GM19328 (cell line): Measurements from ENCODE around the gene KCTD16.

Source experiments
- ATAC-seq: cut with Tn5 transposase; IDR thresholded peaks from one replicate; pipeline ENCODE4 v1.9.1; 2021; ENCODE audit warnings: mild to moderate bottlenecking, moderate library complexity; ENCODE audit not compliant: unreplicated experiment

KCTD16 gene

DNA sequence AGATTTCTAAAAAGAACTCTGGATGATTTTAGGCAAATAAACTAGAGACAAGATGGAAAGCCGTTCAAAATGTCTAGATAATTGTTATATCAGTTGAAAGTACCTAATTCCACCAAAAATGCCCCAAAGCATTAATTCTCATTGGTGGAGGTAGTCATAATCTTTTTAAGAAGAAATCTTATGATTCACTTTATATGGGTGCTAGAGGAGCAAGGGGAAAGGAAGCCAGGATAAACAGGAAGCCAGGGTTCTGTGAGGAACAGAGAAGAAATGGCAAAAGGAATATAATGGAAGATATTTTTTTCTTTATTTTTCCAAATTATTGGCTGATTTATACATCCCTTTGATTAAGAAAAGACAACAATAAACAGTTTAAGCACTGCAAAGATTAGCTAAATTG is 8.0 kb upstream of the KCTD16 start:
- ATAC-seq, result no peak

DNA sequence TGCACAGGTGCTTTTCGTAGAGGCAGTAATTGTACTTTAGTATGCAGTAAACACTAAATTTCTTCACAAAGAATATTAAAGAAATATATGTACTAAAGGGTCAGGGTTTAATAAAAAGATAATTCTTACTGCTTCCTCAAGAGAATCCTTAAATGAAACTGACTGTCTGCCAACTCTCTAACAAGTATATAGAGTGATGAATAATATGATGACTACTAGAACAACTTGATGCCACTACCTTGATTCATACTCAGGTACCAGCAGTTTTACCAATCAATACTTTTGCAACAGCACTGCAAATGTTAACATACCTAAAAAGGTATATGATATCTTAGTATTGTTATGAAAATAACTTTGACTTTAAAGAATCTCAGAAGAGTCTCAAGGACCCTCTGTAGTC is 4.0 kb upstream of the KCTD16 start:
- ATAC-seq, result no peak

DNA sequence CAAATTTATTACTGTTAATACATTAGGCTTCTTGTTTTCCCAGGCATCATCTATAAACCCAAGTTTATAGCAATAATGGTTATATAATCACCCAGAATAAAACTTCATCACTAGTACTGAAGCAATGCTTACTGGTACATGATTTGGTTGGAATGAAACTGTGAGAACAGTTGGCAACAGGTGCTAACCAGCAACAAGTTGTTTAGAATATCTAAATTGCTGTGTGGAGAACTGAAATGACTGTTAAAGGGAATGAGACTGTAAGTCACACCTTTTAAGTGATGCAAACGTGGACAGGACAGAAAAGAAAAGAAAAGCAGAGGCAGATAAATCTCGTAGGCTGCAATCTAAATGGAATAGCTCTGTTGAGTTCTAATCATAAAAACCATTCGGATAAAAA is 2.7 kb upstream of the KCTD16 start:
- ATAC-seq, result no peak

DNA sequence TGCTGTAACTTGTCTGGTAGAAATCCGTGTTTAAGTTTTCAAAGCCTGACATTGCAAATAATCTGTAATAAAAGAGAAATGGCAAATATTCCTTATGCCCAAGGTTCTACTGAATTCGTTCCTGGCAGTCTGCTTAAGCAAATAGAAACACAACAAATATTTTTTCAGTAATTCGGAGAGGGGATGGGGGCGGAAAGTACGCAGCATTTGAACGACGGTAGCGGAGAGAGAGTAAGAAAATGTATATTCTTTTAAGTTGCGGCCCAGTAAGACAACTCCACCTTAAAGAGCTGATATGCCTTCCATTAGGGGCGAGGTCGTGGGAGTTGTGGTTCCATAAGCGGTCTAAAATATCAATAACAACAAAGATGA is 783 bp upstream of the KCTD16 start:
- ATAC-seq, result peak; percentile 1

DNA sequence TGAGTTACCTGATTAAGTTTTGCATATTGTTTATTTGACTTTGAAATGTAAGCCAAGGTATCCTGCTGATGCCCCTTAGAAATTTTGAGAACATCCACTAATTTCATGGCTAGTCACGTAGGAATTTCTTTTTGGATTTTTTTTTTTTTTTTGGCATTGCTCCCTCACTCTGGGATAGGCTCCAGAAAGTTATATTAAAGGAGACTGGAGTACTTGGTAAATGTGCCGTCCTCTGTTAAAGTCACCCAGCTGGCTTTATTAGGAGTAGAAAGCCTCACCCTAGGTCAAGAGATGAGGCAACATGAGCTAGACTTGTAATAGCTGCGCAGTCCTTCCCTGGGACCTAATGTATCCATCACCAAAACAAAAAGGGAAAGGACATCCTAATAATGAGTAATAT is 3.1 kb downstream of the KCTD16 start:
- ATAC-seq, result no peak

DNA sequence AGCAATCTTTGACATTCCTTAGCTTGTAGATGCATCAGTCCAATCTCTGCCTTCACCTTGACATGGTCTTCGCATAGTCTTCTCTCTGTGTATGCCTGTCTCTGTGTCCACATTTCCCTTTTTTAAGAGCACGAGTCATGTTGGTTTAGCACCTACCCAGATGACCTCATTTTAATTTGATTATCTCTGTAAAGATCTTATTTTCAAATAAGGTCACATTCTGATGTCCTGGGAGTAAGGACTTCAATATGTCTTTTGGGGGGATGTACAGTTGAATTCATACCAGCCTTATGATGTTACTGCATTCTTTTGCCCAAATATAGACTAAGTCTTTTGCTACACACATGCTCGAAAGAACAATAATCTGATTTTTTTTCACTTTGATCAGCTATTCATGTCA is 6.9 kb downstream of the KCTD16 start:
- ATAC-seq, result no peak

DNA sequence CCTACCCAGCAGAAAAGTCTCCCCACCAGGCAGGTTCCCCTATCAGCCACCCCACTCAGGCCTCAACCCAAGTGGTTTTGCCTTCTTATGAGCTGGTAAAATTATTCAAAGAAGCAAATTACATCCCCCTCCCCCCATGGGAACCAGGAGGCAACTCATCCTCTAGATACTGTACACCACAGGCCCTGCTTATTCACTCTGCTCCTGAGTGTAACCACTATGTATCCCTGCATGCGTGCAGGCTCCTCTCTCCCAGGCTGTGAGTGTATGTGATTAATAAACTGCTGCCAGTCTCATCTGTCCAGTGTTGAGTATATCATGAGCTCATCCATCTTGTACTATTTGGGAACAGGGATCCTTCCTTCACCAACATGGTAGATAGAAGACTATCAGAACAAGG is 8.6 kb downstream of the KCTD16 start:
- no peak for ATAC-seq

DNA sequence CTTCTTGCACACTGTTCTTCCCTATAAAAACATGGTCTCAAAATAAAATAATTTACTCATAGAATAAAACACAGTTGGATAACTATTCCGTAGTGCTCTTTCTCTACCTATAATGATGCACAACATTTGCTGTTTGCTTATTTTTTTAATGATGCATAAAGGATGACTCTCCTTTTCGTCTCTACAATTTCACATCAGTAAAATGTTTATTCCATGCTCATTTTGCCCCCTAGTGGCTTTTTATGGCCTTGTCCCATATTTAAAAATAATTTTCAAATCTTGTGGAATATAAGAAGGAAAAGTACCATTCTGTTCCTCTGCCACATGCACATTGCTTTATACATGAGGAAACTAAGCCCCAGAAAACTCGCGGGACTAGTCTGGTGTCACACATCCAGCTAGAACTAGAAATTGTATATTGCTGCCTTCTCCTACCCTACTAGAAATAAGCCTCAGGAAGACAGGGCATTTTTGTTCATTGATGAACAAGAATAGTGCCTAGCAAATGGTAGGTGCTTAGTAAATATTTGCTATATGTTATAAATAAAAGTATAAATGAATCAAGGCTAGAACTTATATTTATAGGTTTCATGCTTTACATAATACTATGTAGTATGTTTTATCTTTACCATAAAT is 12.7 kb downstream of the KCTD16 start:
- no peak for ATAC-seq

DNA sequence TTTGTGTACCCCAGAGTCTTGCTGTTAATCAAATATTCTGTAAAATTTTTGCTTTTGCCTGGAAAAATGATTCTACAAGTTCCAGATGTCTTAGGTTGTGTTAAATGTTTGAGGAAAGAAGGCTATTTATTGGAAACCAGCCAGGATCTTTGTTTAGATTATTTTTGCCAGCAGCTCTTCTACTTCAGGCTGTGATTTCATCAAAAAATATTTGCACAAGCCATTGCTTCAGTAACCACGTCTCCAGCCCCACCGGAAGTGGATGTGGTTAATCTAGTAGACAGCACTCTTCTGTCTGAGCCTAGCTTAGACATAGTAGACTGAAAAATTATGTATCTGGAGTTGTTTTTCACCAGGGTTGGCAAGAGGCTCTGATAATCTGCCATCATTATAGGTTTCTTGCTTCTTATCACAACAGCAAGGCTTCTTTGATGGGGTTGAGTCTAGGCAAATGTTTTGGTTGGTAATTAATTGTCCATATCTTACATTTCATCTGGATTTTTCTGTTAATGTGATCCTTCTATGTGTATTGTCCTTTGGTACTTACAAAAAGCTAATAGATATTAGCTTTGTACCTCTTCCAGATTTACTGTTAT is 17.1 kb downstream of the KCTD16 start:
- ATAC-seq, result peak; percentile 63

DNA sequence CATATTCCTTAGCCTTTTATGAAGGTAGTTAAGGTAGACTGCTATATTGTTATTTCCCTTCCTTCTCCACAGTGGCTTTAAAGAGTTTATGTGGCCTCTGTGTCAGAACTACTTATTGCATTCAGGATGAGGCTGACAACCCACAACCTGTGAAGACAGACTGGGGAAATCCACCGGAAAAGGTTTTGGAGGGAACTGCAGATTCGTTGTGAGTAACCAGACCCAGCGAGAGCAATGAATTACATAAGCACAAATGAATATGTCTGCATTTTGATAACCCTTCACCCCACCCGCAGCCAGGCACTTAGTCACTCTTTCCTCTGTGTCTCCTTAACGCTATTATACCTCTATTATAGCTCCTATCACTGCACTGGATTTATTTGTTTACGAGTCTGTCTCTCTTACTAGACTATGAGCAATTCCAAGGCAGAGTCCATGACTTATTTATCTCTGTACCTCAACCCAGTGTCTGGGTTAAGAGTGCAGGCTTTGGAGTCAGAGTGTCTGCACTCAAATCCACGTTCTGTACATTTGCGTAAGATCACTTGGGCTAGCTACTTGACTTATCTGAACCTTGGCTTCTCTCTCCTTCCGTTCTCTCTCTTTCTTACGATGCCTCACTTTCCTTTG is 19.2 kb downstream of the KCTD16 start:
- peak; percentile 44 for ATAC-seq

DNA sequence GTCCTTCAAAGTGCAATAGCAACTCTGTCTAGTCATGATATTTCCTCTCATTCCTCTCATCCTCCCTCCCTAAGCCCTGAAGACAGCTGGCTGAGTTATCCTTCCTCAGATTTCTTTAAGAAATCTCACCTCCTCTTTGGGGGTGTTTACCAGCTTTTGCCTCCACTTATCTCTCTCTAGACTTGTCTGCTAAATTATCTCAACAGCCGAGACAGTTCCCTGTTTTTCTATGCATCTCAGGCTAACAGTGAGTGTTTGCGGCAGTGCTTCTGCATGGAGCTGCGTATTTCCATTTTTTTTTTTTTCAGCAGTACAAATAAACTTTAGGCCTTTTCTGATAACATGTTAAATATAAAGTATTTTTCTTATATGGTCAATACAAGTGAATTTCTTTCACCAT is 20.9 kb downstream of the KCTD16 start:
- no peak for ATAC-seq

DNA sequence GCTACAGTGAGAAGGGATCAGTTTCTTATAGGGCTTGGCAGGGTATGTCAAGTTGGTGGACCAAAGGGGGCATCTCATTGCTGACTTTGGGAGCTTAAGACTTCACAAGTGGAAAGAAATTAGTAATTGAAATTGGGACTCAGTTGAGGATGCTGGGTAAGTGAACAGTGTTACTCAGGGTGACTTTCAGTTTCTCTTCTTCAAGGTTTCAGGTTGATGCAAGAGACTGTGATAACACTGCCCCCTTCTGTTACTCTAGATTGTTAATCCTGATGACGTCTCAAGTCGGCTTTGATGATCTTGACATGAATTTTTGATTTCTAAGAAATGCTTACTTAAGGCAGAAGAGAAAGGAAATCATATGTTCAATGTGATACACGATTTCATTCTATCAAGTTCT is 21.3 kb downstream of the KCTD16 start:
- peak; percentile 86 for ATAC-seq

DNA sequence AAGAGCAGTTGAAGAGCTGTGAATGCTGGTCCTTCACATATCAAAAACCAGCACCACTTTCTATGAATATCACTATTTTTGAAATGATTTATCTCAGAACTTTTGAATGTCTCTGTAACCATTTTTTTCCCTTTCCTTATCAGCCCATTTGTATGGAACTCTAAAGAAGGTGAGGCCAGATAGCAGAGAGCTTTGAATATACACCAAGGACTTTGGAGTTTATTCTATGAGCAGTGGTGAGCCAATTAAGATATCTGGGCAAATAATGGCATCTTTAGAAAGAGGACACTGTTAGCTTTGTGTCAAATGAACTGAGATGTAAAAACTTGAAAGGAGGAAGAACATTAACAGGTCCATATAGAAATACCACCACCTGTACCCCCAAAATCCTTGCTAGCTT is 22.0 kb downstream of the KCTD16 start:
- ATAC-seq, result no peak

DNA sequence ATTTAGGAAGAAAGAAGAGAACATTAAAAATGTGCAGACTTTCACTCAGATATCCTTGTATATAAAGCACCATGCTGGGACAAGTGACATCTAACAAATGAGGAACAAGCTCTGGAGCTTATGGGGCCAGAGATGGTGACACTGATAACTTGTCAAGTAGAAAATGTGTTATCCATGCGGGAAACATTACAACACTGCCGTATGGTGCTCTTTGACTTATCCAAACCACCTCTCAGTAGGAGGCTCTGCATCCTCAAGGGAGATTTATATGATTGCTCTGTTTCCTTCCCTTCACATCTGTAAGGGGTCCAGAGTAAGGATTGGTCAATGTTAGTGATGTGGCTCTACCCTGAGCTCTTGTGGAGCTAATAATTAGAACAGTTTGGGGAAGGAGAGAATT is 23.5 kb downstream of the KCTD16 start:
- no peak for ATAC-seq

DNA sequence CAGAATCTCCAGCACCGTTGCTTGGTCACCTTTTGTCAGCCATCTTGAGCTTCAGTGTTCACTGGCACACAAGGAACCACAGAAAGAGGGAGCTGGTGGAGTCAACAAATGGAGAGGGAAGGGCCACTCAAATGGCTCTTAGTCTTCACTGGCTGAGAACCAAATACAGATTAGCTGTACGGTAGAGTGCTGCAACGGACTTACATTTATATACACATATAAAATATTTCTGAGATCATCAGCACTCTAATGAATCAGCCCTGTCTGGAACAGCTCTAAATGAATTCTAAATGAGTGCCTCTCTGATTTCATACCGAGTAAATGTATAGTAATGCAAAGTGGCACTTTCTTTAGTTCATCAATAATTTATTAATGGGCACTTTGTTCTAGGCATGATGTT is 24.8 kb downstream of the KCTD16 start:
- ATAC-seq, result no peak

DNA sequence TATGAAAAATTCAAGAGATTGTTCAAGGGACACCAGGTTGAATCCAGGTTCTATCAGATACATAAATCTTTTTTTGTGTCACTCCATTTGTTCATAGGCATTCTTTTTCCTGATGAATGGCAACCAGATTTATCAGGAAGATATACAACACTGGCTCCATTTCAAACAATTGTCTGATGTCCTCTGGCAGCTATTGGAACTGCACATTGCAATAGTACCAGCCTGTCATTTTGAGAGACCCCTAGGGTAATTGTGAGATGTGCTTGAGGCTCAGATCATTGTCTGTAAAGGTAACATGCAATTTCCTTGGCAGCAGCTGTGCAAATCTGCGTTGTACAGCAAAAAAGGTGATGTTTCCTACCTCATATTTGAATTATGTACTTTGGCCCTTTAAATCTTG is 25.9 kb downstream of the KCTD16 start:
- no peak for ATAC-seq

DNA sequence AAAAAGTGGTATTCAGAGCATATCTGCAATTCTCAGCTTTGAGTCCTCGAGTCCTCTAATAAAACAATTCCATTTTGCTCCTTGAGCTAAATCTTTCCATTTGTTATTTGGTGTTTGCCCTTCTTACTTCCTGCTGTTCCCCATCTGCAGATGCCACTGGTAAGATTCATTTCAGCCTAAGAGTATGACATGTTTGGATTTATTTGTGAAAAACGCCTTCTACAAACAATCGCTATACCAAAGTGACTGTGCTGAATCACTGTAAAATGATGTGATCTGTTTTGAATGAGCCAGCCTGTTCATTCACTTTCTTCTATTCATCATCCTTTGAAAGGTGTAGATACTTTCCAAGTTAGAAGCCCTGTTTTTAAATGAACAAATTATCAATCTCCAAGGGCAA is 27.7 kb downstream of the KCTD16 start:
- no peak for ATAC-seq

DNA sequence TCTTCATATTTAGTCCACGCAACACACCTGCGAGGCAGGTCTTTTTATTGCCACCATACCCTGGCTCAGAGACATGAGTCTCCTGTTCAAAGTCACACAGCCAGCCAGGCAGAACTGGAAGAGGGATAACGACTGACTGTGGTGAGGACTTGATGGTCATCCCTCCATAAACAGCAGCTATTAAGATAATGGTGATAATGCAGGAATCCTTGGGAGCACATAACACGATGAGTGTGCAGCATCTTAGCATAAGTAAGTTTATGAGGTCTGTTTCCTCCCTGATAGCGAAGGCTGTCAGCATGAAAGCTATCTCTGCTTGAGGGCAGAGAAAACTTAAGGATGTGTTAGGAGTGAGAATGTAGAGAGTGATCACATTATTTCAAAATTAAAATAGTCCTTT is 30.9 kb downstream of the KCTD16 start:
- ATAC-seq, result no peak

DNA sequence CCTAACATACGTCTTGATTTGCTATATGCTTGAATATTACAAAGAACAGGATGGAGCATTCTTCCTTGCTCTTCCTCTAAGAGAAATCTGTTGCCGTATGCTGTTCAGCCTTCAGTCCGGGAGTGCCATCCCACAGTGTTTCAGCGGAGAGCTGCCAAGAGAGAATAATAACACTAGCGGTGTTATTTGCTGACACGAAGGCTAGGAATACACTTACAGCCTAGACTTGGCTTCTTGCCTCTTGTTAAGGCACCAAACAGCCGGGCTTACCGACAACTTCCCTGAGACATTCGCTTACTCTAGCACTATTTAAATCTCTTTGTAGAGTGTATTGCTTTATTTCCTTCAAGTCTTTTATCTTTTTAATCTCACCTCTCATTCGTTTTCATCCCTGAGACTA is 31.4 kb downstream of the KCTD16 start:
- no peak for ATAC-seq

DNA sequence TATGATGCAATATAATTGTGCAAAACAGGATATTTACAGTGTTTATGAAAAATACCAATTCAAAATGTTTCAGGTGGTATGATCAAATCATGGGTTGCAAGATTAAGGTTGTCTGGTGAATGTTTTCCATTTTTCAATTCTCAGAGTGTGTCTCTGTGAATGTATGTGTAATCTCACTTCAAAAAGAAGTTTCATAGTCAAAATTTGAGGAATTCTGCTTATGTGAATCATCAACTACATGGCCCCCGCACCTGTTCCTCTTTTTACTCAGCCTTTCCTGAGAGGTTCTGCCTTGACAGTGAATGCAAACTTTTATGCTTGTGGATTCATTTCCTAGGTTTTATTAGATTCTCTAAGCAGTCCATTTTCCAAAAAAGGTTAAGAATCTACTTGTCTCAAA is 32.1 kb downstream of the KCTD16 start:
- no peak for ATAC-seq

DNA sequence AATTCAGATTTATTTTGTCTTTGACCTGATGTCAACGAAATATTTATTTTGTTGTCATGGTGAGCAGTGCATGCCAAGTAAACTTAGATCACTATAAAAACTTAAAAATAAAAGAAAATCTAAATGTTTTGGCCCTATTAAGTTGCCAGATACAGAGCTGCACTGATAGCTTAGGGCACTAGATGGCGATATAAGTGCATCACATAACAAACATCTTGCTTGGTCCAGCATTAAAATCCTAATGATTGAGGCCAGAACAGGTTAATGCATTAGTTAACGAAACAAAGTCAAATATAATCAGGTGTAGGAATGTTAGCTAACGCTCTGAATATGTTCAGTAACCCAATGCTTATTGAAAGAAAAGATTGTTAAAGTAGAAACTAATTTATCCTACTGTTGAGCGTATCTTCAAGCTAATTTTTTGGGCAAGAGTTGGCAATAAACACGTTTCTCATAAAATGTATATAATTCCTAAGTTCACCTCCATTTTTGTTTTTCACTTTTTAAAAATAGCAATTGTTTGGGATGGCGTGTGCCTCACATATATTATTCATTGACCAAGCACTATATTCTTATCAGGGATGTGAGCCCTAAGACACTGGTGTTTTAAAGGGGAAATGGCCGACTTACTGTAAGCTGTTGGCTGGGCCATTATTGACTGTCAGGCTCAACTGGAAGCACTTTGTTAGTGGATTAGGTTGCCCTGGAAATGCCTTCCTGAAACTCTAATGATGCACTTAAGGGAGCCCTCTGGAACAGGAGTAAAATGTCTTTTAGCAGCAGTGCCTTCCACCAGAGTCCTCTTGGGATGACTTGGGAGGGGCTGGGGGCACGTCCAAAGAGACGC is 33.3 kb downstream of the KCTD16 start:
- ATAC-seq, result peak; percentile 77

DNA sequence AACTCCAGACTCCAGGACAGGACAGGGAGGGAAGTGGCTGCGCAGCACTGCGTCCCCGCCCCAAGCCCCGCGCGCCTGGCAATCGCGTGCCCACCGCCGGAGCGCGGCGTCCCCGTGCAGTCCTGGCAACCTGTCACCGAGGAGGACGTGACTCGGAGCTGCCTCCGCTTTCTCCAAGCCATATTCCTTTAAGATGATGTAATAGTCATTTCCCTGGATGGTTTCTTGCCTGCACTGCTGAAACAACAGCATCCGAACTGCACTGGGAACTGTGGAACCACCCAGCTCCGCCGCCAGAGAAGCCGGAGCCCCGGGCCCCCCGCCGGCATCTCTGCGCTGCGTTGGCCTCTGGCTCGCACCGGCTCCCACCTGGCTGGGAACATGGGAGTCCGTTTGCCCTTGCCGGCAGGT is 34.5 kb downstream of the KCTD16 start:
- no peak for ATAC-seq
